ENCODE results near the gene NBEAL2. TPM values are rescaled to one million over a fixed set of nuclear protein-coding genes. Genes with fewer than 3 reads are reported as not detected.
"Not testable (repeated sequence)": the region's sequence is repeated elsewhere in the genome, so short reads cannot be mapped to it uniquely, and the experiment has no call there.

NBEAL2 gene
- total RNA-seq, 1 donor from 2014 or later = 227 TPM

DNA sequence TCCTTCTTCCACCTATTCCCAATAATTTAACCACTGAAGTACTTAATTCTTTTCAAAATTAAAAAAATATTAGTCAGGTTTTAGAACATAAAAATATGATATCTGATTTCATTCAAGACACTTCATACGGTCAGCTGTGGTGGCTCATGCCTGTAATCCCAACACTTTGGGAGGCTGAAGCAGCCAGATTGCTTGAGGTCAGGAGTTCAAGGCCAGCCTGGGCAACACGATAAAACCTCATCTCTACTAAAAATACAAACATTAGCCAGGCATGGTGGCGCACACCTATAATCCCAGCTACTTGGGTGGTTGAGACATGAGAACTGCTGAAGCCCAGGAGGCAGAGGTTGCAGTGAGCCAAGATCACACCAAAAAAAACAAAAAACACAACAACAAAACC lies 56.7 kb downstream of the NBEAL2 start:
- no peak overlapping the region for H3K27ac ChIP-seq
- peaks cover 0 to 47% of the 10 kb centered on the region in 2 donors for H3K36me3 ChIP-seq
- intact Hi-C loops (cut with DNase I) = no loop called here
- H3K4me1 ChIP-seq = peaks cover 8% of the 10 kb centered on the region
- no peak for TF ChIP-seq POLR2A (IDR thresholded peaks at IDR 0.05)
- TF ChIP-seq POLR2AphosphoS5 (IDR thresholded peaks at IDR 0.05; ENCODE audit: insufficient read depth in 1 of 2, low read depth in 1 of 2) = no peak
- TF ChIP-seq, protein P1, sequence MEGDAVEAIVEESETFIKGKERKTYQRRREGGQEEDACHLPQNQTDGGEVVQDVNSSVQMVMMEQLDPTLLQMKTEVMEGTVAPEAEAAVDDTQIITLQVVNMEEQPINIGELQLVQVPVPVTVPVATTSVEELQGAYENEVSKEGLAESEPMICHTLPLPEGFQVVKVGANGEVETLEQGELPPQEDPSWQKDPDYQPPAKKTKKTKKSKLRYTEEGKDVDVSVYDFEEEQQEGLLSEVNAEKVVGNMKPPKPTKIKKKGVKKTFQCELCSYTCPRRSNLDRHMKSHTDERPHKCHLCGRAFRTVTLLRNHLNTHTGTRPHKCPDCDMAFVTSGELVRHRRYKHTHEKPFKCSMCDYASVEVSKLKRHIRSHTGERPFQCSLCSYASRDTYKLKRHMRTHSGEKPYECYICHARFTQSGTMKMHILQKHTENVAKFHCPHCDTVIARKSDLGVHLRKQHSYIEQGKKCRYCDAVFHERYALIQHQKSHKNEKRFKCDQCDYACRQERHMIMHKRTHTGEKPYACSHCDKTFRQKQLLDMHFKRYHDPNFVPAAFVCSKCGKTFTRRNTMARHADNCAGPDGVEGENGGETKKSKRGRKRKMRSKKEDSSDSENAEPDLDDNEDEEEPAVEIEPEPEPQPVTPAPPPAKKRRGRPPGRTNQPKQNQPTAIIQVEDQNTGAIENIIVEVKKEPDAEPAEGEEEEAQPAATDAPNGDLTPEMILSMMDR (IDR thresholded peaks at IDR 0.05) = no peak
- no peaks in the 10 kb centered on the region for H3K27me3 ChIP-seq
- no peaks in the 10 kb centered on the region for H3K9me3 ChIP-seq
- no peak for DNase-seq (ENCODE audit: extremely low spot score in 2 of 2)
- no peak overlapping the region for H3K4me3 ChIP-seq

DNA sequence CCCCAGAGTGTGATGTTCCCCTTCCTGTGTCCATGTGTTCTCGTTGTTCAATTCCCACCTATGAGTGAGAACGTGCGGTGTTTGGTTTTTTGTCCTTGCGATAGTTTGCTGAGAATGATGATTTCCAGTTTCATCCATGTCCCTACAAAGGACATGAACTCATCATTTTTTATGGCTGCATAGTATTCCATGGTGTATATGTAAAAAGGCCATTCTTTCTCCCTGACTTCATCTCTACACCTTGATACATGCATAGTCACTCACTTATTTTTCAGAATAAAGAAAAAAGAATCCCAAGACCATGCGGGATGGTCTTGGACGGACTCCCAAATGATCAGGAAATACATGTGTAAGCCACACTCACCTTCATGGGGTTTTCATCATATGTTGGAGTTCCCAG lies 57.8 kb downstream of the NBEAL2 start:
- H3K27ac ChIP-seq; H3K9me3 ChIP-seq; DNase-seq (ENCODE audit: extremely low spot score in 2 of 2); H3K27me3 ChIP-seq; intact Hi-C loops (cut with DNase I); H3K4me1 ChIP-seq; H3K4me3 ChIP-seq: not testable (repeated sequence)
- H3K36me3 ChIP-seq = peaks cover 0 to 58% of the 10 kb centered on the region in 2 donors

- TF ChIP-seq POLR2A (IDR thresholded peaks at IDR 0.05) (no peak), POLR2AphosphoS5 (IDR thresholded peaks at IDR 0.05; ENCODE audit: insufficient read depth in 1 of 2, low read depth in 1 of 2) (no peak)
- TF ChIP-seq, protein P1 (IDR thresholded peaks at IDR 0.05) = no peak
- H3K4me3 ChIP-seq = no peak overlapping the region
- no peak for DNase-seq (ENCODE audit: extremely low spot score in 2 of 2)
- no peaks in the 10 kb centered on the region for H3K27me3 ChIP-seq
- peaks cover 4% of the 10 kb centered on the region for H3K4me1 ChIP-seq
- H3K27ac ChIP-seq = no peak overlapping the region
- no peaks in the 10 kb centered on the region for H3K9me3 ChIP-seq
- H3K36me3 ChIP-seq = peaks cover 0 to 50% of the 10 kb centered on the region in 2 donors
- intact Hi-C loops (cut with DNase I) = no loop called here
Measured at GRCh38 chr3:47041114-47041513, 61.6 kb downstream of the NBEAL2 start.

- H3K4me3 ChIP-seq = no peak overlapping the region
- TF ChIP-seq, protein P1 (IDR thresholded peaks at IDR 0.05) = no peak
- TF ChIP-seq POLR2AphosphoS5 (IDR thresholded peaks at IDR 0.05; ENCODE audit: insufficient read depth in 1 of 2, low read depth in 1 of 2) = no peak
- H3K27me3 ChIP-seq = no peaks in the 10 kb centered on the region
- intact Hi-C loops (cut with DNase I) = no loop called here
- DNase-seq (ENCODE audit: extremely low spot score in 2 of 2) = no peak
- no peaks in the 10 kb centered on the region for H3K4me1 ChIP-seq
- H3K27ac ChIP-seq = no peak overlapping the region
- no peaks in the 10 kb centered on the region for H3K9me3 ChIP-seq
- peaks cover 0 to 41% of the 10 kb centered on the region in 2 donors for H3K36me3 ChIP-seq
Measured at GRCh38 chr3:47042231-47042791, 62.8 kb downstream of the NBEAL2 start.

DNA sequence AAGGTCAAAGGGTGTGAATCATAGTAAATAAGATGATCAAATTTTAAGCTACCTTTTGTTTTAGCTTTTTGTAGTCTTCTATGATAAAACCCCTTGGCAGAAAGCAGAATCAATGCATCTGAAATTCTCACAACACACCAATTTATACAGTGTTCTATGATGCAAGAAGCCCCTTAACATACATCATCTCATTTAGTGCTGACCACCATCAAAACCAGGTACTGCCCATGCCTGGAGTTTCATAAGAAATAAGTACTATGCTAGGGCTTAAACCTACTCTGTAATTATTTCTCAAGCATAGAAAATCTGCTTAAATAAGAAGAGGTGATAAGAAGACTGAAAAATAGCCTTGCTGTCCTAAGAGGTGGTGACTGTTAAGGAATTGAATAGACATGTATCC lies 67.6 kb downstream of the NBEAL2 start:
- H3K4me1 ChIP-seq = peaks cover 4% of the 10 kb centered on the region
- TF ChIP-seq, protein P1 (IDR thresholded peaks at IDR 0.05) = no peak
- H3K27me3 ChIP-seq = no peaks in the 10 kb centered on the region
- DNase-seq (ENCODE audit: extremely low spot score in 2 of 2) = no peak
- no peak overlapping the region for H3K4me3 ChIP-seq
- peaks cover 0 to 10% of the 10 kb centered on the region in 2 donors for H3K36me3 ChIP-seq
- no peak overlapping the region for H3K27ac ChIP-seq
- no peaks in the 10 kb centered on the region for H3K9me3 ChIP-seq
- intact Hi-C loops (cut with DNase I) = no loop called here
